IMR-90 (cell line): ENCODE measurements around the gene HLA-DPA1.

Source experiments
- CEBPB ChIP-seq: IDR thresholded peaks from 2 replicates; pipeline ENCODE4 v1.6.1; 2012; ENCODE audit warnings: low read depth, low read length, improper control_type of control experiment
- FOS ChIP-seq: fragments of 150-350 bp; IDR thresholded peaks from 2 replicates; pipeline ENCODE4 v1.6.1; 2016; ENCODE audit warnings: low read depth, low read length
- MAFK ChIP-seq: IDR thresholded peaks from 2 replicates; pipeline ENCODE4 v1.6.1; 2012; ENCODE audit warnings: low read depth, low read length, improper control_type of control experiment
- MXI1 ChIP-seq: IDR thresholded peaks from 2 replicates; pipeline ENCODE4 v1.6.1; 2012; ENCODE audit warnings: low read depth, mild to moderate bottlenecking, low read length, moderate library complexity, borderline replicate concordance
- POLR2A ChIP-seq: IDR thresholded peaks from 2 replicates; pipeline ENCODE4 v1.6.1; 2012; ENCODE audit warnings: mild to moderate bottlenecking, low read depth, low read length
- RAD21 ChIP-seq: IDR thresholded peaks from 2 replicates; pipeline ENCODE4 v1.6.1; 2012; ENCODE audit warnings: low read length, improper control_type of control experiment
- TF ChIP-seq, protein P1 (sequence below): conservative IDR thresholded peaks from 2 replicates; pipeline ENCODE4 v1.5.1; 2012; ENCODE audit warnings: mild to moderate bottlenecking, low read depth, low read length, improper control_type of control experiment
- TF ChIP-seq, protein P2 (sequence below): fragments of 150-350 bp; IDR thresholded peaks from 2 replicates; pipeline ENCODE4 v1.6.1; 2016; ENCODE audit warnings: low read depth, mild to moderate bottlenecking, low read length, moderate library complexity, borderline replicate concordance
- TF ChIP-seq, protein P3 (sequence below): fragments of 150-350 bp; IDR thresholded peaks from 2 replicates; pipeline ENCODE4 v1.6.1; 2017; ENCODE audit warnings: mild to moderate bottlenecking, antibody characterized with exemption, low read length, low read depth

DNA sequence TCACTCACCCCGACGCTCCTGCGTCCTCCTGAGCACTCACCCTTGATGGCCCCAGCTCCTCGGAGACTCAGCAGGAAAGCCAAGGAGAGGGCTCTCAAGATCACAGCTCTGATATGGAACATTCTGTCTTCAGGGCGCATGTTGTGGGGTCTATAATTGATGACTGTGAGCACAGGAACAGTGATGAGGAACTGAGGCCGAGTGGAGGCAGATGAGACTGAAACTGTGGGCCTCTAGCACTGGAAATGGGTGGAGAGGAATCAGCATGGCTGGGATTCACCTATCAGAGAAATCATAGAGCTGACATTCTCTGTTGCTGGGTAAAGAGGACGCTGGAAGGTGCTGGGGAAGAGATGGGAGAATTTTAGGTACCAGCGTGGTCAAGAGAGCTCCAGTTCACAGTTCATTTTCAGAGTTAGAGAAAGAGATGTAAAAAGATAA is at the start of gene HLA-DPA1:
- TF ChIP-seq, protein P1, sequence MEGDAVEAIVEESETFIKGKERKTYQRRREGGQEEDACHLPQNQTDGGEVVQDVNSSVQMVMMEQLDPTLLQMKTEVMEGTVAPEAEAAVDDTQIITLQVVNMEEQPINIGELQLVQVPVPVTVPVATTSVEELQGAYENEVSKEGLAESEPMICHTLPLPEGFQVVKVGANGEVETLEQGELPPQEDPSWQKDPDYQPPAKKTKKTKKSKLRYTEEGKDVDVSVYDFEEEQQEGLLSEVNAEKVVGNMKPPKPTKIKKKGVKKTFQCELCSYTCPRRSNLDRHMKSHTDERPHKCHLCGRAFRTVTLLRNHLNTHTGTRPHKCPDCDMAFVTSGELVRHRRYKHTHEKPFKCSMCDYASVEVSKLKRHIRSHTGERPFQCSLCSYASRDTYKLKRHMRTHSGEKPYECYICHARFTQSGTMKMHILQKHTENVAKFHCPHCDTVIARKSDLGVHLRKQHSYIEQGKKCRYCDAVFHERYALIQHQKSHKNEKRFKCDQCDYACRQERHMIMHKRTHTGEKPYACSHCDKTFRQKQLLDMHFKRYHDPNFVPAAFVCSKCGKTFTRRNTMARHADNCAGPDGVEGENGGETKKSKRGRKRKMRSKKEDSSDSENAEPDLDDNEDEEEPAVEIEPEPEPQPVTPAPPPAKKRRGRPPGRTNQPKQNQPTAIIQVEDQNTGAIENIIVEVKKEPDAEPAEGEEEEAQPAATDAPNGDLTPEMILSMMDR, result no peak
- TF ChIP-seq FOS (no peak), RAD21 (no peak), POLR2A (no peak), MAFK (no peak), CEBPB (no peak), MXI1 (no peak)
- TF ChIP-seq, protein P2, sequence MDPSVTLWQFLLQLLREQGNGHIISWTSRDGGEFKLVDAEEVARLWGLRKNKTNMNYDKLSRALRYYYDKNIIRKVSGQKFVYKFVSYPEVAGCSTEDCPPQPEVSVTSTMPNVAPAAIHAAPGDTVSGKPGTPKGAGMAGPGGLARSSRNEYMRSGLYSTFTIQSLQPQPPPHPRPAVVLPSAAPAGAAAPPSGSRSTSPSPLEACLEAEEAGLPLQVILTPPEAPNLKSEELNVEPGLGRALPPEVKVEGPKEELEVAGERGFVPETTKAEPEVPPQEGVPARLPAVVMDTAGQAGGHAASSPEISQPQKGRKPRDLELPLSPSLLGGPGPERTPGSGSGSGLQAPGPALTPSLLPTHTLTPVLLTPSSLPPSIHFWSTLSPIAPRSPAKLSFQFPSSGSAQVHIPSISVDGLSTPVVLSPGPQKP, result no peak
- TF ChIP-seq, protein P3, sequence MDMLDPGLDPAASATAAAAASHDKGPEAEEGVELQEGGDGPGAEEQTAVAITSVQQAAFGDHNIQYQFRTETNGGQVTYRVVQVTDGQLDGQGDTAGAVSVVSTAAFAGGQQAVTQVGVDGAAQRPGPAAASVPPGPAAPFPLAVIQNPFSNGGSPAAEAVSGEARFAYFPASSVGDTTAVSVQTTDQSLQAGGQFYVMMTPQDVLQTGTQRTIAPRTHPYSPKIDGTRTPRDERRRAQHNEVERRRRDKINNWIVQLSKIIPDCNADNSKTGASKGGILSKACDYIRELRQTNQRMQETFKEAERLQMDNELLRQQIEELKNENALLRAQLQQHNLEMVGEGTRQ, result no peak
